ENCODE measurements around the gene PATJ. TPM values are rescaled to one million over a fixed set of nuclear protein-coding genes. Genes with fewer than 3 reads are reported as not detected.
A peak's percentile ranks its signal among the peaks of the same experiment; 100 is the strongest.
"Not testable (repeated sequence)": the region's sequence is repeated elsewhere in the genome, so short reads cannot be mapped to it uniquely, and the experiment has no call there.

Gene PATJ
- total RNA-seq, result 5.0 and 5.1 TPM in 2 replicates

GRCh38 chr1:61741711-61742619 lies at the start of gene PATJ:
Gene PATJ, plus strand, starts transcription at chr1:61742480. Its CDS starts 20,413 bp downstream, at chr1:61762893.
- intact Hi-C loops (cut with micrococcal nuclease), result loop anchor here (1.0 to 5.0 kb wide), 3 partner anchors 17 to 695 kb away; partner anchors contain the start of genes TM2D1 and USP1
- H3K27ac Mint-ChIP-seq, result peak within 1 kb of the TSS; percentile 88
- peak; percentile 89 for DNase-seq
- H3K9me3 Mint-ChIP-seq, result no peaks in the 10 kb centered on the region
- peak within 1 kb of the TSS; percentile 93 for H3K4me3 Mint-ChIP-seq
- no peaks in the 10 kb centered on the region for H3K27me3 Mint-ChIP-seq
- peaks cover 18% of the 10 kb centered on the region for H3K4me1 Mint-ChIP-seq
- no peaks in the 10 kb centered on the region for H3K36me3 Mint-ChIP-seq (ENCODE audit: low read depth)

- intact Hi-C loops (cut with micrococcal nuclease), result no loop called here
- peaks cover 3% of the 10 kb centered on the region for H3K4me1 Mint-ChIP-seq
Measured at GRCh38 chr1:61699911-61700851, 42.1 kb upstream of the PATJ start.

GRCh38 chr1:61708953-61709907 lies 33.0 kb upstream of the PATJ start:
- H3K4me3 Mint-ChIP-seq, result no peak overlapping the region

More at GRCh38 chr1:61699911-61700851, 42.1 kb upstream of the PATJ start:
- H3K4me3 Mint-ChIP-seq, result no peak overlapping the region
- peaks cover 54% of the 10 kb centered on the region for H3K36me3 Mint-ChIP-seq (ENCODE audit: low read depth)
- H3K27me3 Mint-ChIP-seq, result no peaks in the 10 kb centered on the region
- DNase-seq, result no peak
- no peaks in the 10 kb centered on the region for H3K9me3 Mint-ChIP-seq
- H3K27ac Mint-ChIP-seq, result peak overlapping the region; percentile 32

GRCh38 chr1:61709908-61710289 lies 32.4 kb upstream of the PATJ start:
- Mint-ChIP-seq H3K4me3 (no peak overlapping the region), H3K27ac (no peak overlapping the region)

More at GRCh38 chr1:61708953-61709907, 33.0 kb upstream of the PATJ start:
- Mint-ChIP-seq H3K27me3 (no peaks in the 10 kb centered on the region), H3K36me3 (ENCODE audit: low read depth) (peaks cover 41% of the 10 kb centered on the region), H3K27ac (no peak overlapping the region), H3K9me3 (no peaks in the 10 kb centered on the region), H3K4me1 (peaks cover 2% of the 10 kb centered on the region)
- DNase-seq, result no peak
- intact Hi-C loops (cut with micrococcal nuclease), result no loop called here

GRCh38 chr1:61711257-61711656 lies 31.0 kb upstream of the PATJ start:
- DNase-seq; H3K4me1 Mint-ChIP-seq; H3K9me3 Mint-ChIP-seq; H3K4me3 Mint-ChIP-seq; intact Hi-C loops (cut with micrococcal nuclease); H3K27me3 Mint-ChIP-seq; H3K27ac Mint-ChIP-seq: not testable (repeated sequence)
- H3K36me3 Mint-ChIP-seq (ENCODE audit: low read depth), result peaks cover 34% of the 10 kb centered on the region

More at GRCh38 chr1:61709908-61710289, 32.4 kb upstream of the PATJ start:
- Mint-ChIP-seq H3K27me3 (no peaks in the 10 kb centered on the region), H3K36me3 (ENCODE audit: low read depth) (peaks cover 37% of the 10 kb centered on the region), H3K9me3 (no peaks in the 10 kb centered on the region), H3K4me1 (peaks cover 2% of the 10 kb centered on the region)
- intact Hi-C loops (cut with micrococcal nuclease), result no loop called here
- DNase-seq, result no peak

- Mint-ChIP-seq H3K9me3 (no peaks in the 10 kb centered on the region), H3K27ac (no peak overlapping the region), H3K4me1 (peaks cover 2% of the 10 kb centered on the region), H3K36me3 (ENCODE audit: low read depth) (peaks cover 34% of the 10 kb centered on the region), H3K27me3 (no peaks in the 10 kb centered on the region), H3K4me3 (no peak overlapping the region)
- intact Hi-C loops (cut with micrococcal nuclease), result no loop called here
- DNase-seq, result no peak
Measured at GRCh38 chr1:61711969-61712368, 30.3 kb upstream of the PATJ start.

- H3K27me3 Mint-ChIP-seq; H3K4me3 Mint-ChIP-seq; H3K9me3 Mint-ChIP-seq; DNase-seq; intact Hi-C loops (cut with micrococcal nuclease); H3K27ac Mint-ChIP-seq: not testable (repeated sequence)
- peaks cover 15% of the 10 kb centered on the region for H3K4me1 Mint-ChIP-seq
- H3K36me3 Mint-ChIP-seq (ENCODE audit: low read depth), result peaks cover 31% of the 10 kb centered on the region
Measured at GRCh38 chr1:61718996-61719663, 23.1 kb upstream of the PATJ start.

GRCh38 chr1:61724506-61724812 lies 17.8 kb upstream of the PATJ start:
- Mint-ChIP-seq H3K4me3 (peak overlapping the region; percentile 95), H3K36me3 (ENCODE audit: low read depth) (peaks cover 14% of the 10 kb centered on the region), H3K9me3 (no peaks in the 10 kb centered on the region), H3K27ac (peak overlapping the region; percentile 98), H3K27me3 (no peaks in the 10 kb centered on the region), H3K4me1 (peaks cover 11% of the 10 kb centered on the region)
- intact Hi-C loops (cut with micrococcal nuclease), result loop anchor here (10.0 kb wide), 1 partner anchor 650 kb away; no protein-coding TSS in a partner anchor
- DNase-seq, result no peak

- H3K36me3 Mint-ChIP-seq (ENCODE audit: low read depth), result peaks cover 13% of the 10 kb centered on the region
- intact Hi-C loops (cut with micrococcal nuclease), result loop anchor here (1.0 to 10.0 kb wide), 6 partner anchors 17 to 712 kb away; partner anchors contain the start of genes PATJ and USP1
- H3K4me1 Mint-ChIP-seq, result peaks cover 11% of the 10 kb centered on the region
- H3K4me3 Mint-ChIP-seq, result peak within 1 kb of the TSS; percentile 95
- peak within 1 kb of the TSS; percentile 98 for H3K27ac Mint-ChIP-seq
- H3K27me3 Mint-ChIP-seq, result no peaks in the 10 kb centered on the region
- peak; percentile 97 for DNase-seq
- H3K9me3 Mint-ChIP-seq, result no peaks in the 10 kb centered on the region
Measured at GRCh38 chr1:61724813-61725694, 17.2 kb upstream of the PATJ start, which contains the start of gene TM2D1. Gene TM2D1, minus strand, starts transcription at chr1:61725141. Its CDS starts 21 bp downstream, at chr1:61725120.

GRCh38 chr1:61727544-61727943 lies 14.7 kb upstream of the PATJ start:
- Mint-ChIP-seq H3K36me3 (ENCODE audit: low read depth) (peaks cover 6% of the 10 kb centered on the region), H3K27ac (no peak overlapping the region), H3K4me3 (no peak overlapping the region), H3K27me3 (no peaks in the 10 kb centered on the region), H3K9me3 (peaks cover 4% of the 10 kb centered on the region), H3K4me1 (peaks cover 8% of the 10 kb centered on the region)
- no peak for DNase-seq
- intact Hi-C loops (cut with micrococcal nuclease), result loop anchor here (5.0 to 10.0 kb wide), 3 partner anchors 115 to 710 kb away; partner anchors contain the start of gene USP1

- H3K36me3 Mint-ChIP-seq (ENCODE audit: low read depth); H3K27me3 Mint-ChIP-seq; H3K4me3 Mint-ChIP-seq; H3K27ac Mint-ChIP-seq; H3K4me1 Mint-ChIP-seq; H3K9me3 Mint-ChIP-seq; intact Hi-C loops (cut with micrococcal nuclease); DNase-seq: not testable (repeated sequence)
Measured at GRCh38 chr1:61730679-61731078, 11.6 kb upstream of the PATJ start.

GRCh38 chr1:61732726-61733125 lies 9.6 kb upstream of the PATJ start:
- H3K27me3 Mint-ChIP-seq, result no peaks in the 10 kb centered on the region
- intact Hi-C loops (cut with micrococcal nuclease), result no loop called here
- H3K27ac Mint-ChIP-seq, result no peak overlapping the region
- H3K36me3 Mint-ChIP-seq (ENCODE audit: low read depth), result no peaks in the 10 kb centered on the region
- peaks cover 4% of the 10 kb centered on the region for H3K9me3 Mint-ChIP-seq
- H3K4me3 Mint-ChIP-seq, result no peak overlapping the region
- DNase-seq, result no peak
- H3K4me1 Mint-ChIP-seq, result peaks cover 2% of the 10 kb centered on the region

Data from activated CD4-positive, alpha-beta T cell treated with anti-CD3 and anti-CD28 coated beads, Interleukin-2, amount 10 ng/mL, durations not matched to agents 24 days and 14 days (primary cell).